Stimulated activated CD8-positive, alpha-beta memory T cell treated with anti-CD3 and anti-CD28 coated beads, Interleukin-15, amount 100 ng/mL, for 24 hours (primary cell): Measurements from ENCODE around the gene SDK1.
"Not testable (repeated sequence)": the region's sequence is repeated elsewhere in the genome, so short reads cannot be mapped to it uniquely, and the experiment has no call there.

Experiments used
- DNase-seq: peaks from one replicate; pipeline ENCODE4 v3.0.0-alpha.2; 2020; ENCODE audit warnings: low read depth

SDK1 gene

DNA sequence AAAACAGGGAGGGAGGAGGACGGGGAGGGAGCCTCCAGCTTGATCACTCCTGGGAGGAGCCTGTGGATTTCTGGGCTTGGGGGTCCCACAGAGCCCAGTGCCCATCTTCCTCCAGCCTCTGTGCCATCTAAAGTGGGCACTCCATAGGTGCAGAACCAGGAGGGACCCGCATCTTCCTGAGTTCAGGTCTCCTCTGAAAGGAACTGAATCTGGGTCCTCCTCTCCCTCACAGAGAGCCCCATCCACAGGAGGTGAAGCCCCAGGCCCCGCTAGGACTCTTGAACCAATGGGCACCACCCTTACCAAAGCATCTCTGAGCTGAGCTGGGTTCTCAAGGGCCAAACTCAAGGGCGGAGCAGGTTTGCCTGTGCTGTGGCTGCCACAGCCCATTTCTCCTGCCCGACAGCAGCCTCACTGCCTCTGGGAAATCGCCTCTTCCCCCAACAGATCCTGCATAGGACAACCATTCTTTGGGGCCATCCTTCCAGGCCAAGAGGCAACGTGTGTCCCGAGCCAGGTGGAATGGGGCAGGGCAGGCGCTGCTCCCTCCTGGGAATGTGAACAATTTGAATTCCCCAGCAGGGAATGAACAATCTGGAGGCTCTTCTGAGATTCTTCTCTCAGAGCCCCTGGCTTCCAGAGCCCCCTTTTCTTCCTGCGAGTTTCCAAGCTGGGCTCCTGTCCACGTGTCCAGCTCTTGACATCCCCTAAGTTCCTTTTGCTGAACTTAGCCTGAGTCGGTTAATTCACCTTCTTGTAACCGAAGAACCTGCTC lies 970.1 kb downstream of the SDK1 start:
- DNase-seq = no peak

DNA sequence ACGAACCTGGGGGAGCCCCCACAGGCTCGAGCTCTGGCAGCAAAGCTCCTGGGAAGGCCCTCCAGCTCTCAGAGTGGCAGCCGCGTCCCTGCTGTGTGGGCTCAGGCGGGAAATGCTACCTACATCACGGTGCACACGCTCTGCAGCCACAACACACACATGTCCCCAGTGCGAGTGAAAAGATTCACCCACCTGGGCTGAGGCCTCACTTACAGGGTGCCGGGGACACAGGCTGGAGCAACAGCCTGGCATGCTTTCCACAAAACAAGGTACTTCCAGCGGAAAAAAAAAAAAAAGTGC lies 970.6 kb downstream of the SDK1 start:
- no peak for DNase-seq

DNA sequence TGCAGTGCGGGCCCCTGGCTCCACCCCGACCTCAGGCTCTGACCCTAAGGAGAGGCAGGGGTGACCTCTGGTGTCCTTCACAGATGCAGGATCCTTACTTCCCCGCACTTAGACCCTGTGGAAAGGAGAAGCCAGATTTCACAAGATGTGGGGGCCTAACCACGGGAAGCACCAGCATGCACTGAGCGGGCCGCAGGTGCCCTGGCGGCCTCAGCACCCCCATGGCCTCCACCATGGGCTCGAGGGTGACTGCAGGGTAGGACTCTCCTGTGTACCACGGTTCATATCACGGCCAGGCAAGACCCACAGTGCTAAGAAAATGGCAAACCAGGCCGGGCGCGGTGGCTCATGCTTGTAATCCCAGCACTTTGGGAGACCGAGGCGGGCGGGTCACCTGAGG lies 971.1 kb downstream of the SDK1 start:
- DNase-seq = no peak

- DNase-seq = no peak
Measured at GRCh38 chr7:4273566-4274230, 972.6 kb downstream of the SDK1 start.

GRCh38 chr7:4274286-4274685 lies 973.2 kb downstream of the SDK1 start:
- DNase-seq = no peak

DNA sequence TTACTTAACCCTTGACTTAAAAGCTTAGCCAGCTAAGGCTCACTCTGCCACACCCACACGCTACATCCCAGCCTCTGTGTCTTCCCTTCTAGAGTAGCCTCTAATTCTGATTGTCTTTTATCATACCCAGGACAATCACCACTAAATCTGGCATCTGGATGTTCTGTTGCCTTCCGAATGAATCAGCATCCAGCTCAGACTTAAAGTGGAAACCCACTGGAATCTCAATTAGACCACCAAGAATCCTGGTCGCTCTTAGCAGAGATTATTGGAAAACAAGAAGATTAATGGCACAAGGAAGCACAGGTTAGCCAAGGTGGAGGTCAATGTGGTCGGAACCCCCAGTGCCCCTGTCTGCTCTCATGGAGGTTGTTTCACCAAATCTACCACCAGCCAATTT lies 976.9 kb downstream of the SDK1 start:
- no peak for DNase-seq

- no peak for DNase-seq
Measured at GRCh38 chr7:4279216-4279615, 978.2 kb downstream of the SDK1 start.

- no peak for DNase-seq
Measured at GRCh38 chr7:4281231-4281993, 980.4 kb downstream of the SDK1 start.

DNA sequence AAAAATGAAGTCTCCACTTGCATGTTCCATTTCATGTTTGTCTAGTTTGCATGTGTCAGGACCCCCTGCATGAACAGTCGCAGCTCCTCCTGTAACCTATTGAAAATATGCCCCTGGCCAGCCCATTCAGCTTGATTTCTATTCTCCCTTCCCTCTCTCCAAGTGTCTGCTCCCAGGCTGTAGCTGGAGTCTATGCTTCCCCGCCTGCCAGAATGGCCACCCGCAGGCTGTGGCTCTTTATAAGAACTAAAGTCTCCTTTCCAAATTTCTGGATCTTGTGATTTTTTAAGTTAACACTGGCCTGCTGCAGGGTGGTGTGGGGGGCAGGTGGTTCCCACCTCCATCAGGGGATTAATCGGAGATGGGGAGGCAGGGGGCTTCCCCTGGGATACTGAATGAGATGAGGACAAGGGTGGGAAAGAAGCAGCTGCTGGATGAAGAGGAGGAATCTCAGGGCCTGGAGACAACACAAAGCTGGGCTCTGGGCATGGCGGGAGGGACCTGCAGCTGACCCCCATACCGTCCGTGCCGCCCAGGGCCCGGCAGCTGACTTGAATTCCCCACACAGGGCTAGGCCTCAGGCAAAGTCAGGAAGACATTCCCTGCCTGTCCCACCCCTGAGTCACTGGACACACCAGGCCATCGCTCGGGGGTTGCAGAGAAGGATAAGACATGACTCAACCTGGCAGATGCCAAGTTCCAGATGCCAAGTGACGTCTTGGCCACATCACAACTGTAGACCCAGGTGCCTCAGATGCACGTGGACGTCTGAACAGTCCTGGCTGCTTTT lies 981.6 kb downstream of the SDK1 start:
- no peak for DNase-seq

GRCh38 chr7:4286351-4286750 lies 985.3 kb downstream of the SDK1 start:
- DNase-seq = no peak

- no peak for DNase-seq
Measured at GRCh38 chr7:4288791-4289394, 987.8 kb downstream of the SDK1 start.

DNA sequence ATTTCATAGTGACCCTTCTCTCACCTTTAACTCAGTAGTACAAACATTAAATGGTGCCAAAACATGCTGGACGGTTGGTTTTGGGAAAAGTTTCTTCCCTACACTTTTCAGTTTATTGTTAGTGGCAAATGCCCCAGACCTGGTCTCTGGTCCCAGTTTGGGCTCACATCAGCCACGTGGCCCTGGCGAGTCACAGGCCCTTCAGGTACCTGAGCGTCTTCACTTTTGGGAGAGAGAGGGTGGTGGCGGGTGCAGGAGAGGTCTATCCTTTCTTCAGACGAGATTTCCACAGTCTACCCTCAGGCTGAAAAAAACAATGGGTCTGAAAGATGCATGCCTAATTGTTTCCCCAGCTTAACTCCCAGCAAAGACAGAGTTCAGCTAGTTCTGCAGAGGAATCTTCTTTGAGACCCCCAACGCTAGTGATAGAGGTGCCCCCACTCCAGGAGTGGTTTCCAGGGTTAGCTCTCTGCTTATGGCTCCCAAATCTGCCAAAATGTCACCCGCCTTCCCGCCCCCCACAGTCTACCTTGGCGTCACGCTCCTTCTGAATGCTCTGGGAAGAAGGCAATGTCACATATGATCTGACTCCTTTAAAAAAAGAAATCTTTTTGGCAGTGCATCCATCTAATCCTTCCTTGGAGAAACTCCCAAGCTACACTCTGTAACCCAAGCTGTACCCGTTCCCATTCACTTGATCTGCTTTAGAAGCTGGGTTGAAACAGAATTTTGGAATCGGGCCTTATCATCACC lies 996.3 kb downstream of the SDK1 start:
- DNase-seq = no peak

- DNase-seq = no peak
Measured at GRCh38 chr7:4297918-4298219, 996.8 kb downstream of the SDK1 start.

DNA sequence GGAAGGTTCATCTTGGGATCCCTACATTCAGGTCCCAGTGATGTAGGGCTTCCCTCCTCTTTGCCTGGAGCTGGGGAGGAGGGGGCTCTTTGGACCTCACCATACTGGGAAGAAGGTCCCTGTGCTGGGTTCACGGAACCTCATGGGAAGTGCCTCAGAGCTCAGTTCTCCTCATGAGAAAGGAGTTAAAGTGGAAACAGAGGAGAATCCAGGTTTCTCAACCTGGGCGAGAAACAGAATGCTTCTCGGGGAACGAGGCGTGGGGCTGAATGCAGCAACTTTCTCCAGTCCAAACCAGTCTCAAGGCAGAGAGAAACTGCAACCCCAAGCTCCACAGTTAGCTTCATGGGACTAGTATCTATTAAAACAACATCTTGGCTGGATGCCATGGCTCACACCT lies 998.4 kb downstream of the SDK1 start:
- no peak for DNase-seq

DNA sequence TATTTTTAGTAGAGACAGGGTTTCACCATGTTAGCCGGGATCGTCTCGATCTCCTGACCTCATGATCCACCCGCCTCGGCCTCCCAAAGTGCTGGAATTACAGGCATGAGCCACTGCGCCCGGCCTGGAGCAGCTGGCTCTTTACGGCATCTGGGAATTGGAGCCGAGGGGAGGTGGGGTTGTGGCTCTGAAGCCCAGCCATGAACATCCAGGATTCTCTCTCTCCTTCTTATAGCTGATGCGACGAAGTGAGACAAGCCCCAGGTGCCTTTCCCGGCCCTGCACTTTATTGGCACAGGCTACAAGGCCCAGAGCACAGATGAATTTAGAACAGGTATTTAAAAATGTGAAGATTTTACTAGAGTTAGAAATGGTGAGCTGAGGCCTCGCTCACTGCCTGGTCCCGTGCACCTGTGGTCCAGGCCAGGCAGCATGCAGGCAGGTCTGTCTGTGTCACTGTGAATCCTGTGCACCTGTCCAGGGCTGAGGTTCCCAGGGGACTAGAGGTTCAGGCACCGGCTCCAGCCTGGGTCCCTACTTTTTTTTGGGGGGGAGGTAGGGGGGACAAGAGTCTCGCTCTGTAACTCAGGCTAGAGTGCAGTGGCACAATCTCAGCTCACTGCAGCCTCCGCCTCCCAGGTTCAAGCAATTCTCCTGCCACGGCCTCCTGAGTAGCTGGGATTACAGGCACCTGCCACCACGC lies 1001.3 kb downstream of the SDK1 start:
- DNase-seq = no peak

GRCh38 chr7:4307316-4308204 lies 1006.5 kb downstream of the SDK1 start:
- DNase-seq = no peak

DNA sequence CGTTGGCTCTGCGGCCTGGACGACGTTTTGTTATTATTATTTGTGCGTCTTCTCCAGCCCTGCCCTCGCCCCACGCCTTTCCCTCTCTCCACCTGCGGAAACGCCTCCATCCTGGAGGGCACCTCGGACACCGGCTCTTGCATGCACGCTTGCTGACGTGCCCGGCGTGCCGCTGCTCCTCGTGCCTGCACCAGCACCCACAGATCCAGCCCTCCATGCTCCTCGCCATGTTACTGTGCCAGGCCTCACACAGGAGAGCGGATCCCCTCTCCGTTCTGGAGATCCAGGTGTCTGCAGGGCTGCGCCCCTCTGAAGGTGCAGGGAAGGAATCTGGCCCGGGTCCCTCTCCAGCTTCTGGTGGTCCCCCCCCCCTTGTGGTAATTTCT lies 1007.1 kb downstream of the SDK1 start:
- no peak for DNase-seq

DNA sequence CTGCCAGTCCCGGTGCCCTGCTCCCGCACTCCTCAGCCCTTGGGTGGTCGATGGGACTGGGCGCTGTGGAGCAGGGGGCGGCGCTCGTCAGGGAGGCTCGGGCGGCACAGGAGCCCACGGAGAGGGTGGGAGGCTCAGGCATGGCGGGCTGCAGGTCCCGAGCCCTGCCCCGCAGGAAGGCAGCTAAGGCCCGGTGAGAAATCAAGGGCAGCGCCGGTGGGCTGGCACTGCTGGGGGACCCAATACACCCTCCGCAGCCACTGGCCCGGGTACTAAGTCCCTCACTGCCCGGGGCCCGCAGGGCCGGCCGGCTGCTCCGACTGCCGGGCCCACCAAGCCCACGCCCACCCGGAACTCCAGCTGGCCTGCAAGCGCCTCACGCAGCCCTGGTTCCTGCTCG lies 1012.9 kb downstream of the SDK1 start:
- not testable (repeated sequence) for DNase-seq

- DNase-seq = not testable (repeated sequence)
Measured at GRCh38 chr7:4314316-4314715, 1013.3 kb downstream of the SDK1 start.
